ENCODE results near the gene FAM209A.
"Not testable (repeated sequence)": the region's sequence is repeated elsewhere in the genome, so short reads cannot be mapped to it uniquely, and the experiment has no call there.

FAM209A gene

DNA sequence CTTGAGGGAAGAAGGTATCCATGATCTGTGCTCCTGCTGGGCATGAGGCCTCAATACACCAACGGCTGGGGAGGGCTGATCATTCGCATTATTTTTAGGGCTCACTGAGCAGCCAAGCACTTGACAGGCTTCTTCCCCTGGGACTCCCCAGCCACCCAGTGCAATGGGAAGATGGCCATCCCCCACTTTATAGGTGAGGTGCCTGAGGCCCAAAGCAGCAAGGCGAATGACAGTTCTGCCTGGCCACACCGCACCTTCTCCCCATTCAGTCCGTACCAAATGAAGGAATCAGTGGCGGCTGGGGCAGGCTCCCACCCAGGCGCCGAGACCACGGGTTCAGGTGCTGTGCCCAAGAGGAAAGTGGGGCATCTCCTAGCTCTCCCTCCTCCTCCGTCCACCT is 4.4 kb upstream of the FAM209A start:
- H3K9me3 ChIP-seq (ENCODE audit: insufficient read depth, low read length), result no peaks in the 10 kb centered on the region
- H2AFZ ChIP-seq (ENCODE audit: low read depth, low read length), result no peak overlapping the region
- no peaks in the 10 kb centered on the region for H3K79me2 ChIP-seq (ENCODE audit: low read length)
- 0 out of 2 replicates have a peak, but pooled peaks cover 3% of the 10 kb centered on the region for H4K20me1 ChIP-seq (ENCODE audit: insufficient read depth, low read length)
- H3K4me3 ChIP-seq (ENCODE audit: low read length), result no peak overlapping the region
- no peak overlapping the region for H3K9ac ChIP-seq (ENCODE audit: low read length)
- no peak overlapping the region for H3K27ac ChIP-seq (ENCODE audit: low read length)
- peaks cover 48% of the 10 kb centered on the region for H3K36me3 ChIP-seq (replicated peaks; ENCODE audit: low read depth, low read length)
- H3K27me3 ChIP-seq (ENCODE audit: low read depth, low read length), result no peaks in the 10 kb centered on the region
- TF ChIP-seq, protein P1, sequence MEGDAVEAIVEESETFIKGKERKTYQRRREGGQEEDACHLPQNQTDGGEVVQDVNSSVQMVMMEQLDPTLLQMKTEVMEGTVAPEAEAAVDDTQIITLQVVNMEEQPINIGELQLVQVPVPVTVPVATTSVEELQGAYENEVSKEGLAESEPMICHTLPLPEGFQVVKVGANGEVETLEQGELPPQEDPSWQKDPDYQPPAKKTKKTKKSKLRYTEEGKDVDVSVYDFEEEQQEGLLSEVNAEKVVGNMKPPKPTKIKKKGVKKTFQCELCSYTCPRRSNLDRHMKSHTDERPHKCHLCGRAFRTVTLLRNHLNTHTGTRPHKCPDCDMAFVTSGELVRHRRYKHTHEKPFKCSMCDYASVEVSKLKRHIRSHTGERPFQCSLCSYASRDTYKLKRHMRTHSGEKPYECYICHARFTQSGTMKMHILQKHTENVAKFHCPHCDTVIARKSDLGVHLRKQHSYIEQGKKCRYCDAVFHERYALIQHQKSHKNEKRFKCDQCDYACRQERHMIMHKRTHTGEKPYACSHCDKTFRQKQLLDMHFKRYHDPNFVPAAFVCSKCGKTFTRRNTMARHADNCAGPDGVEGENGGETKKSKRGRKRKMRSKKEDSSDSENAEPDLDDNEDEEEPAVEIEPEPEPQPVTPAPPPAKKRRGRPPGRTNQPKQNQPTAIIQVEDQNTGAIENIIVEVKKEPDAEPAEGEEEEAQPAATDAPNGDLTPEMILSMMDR (IDR thresholded peaks at IDR 0.05; ENCODE audit: low read depth, low read length), result no peak
- no peak for TF ChIP-seq EZH2phosphoT487 (IDR thresholded peaks at IDR 0.05; ENCODE audit: low read depth)
- no peak overlapping the region for H3K4me2 ChIP-seq (ENCODE audit: low read length)
- no peaks in the 10 kb centered on the region for H3K4me1 ChIP-seq (ENCODE audit: low read length)

DNA sequence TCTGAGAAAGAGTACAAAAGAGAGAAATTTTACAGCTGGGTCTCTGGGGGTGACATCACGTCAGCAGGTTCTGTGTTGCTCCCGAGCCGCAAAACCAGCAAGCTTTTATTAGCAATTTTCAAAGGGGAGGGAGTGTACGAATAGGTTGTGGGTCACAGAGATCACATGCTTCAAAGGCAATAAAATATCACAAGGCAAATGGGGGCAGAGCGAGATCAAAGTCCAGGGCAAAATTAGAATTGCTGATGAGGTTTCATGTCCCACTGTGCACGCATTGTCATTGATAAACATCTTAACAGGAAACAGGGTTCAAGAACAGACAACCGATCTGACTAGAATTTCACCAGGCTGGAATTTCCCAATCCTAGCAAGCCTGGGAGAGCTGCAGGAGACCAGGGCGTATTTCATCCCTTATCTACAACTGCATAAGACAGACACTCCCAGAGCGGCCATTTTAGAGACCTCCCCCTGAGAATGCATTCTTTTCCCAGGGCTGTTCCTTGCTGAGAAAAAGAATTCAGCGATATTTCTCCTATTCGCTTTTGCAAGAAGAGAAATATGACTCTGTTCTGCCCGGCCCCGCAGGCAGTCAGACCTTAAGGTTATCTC is 3.7 kb upstream of the FAM209A start:
- H3K27me3 ChIP-seq (ENCODE audit: low read depth, low read length); H3K4me3 ChIP-seq (ENCODE audit: low read length); H3K79me2 ChIP-seq (ENCODE audit: low read length); H2AFZ ChIP-seq (ENCODE audit: low read depth, low read length); H3K4me2 ChIP-seq (ENCODE audit: low read length); H4K20me1 ChIP-seq (ENCODE audit: insufficient read depth, low read length); H3K9me3 ChIP-seq (ENCODE audit: insufficient read depth, low read length); H3K4me1 ChIP-seq (ENCODE audit: low read length); H3K27ac ChIP-seq (ENCODE audit: low read length); H3K9ac ChIP-seq (ENCODE audit: low read length): not testable (repeated sequence)
- H3K36me3 ChIP-seq (replicated peaks; ENCODE audit: low read depth, low read length), result peaks cover 48% of the 10 kb centered on the region

DNA sequence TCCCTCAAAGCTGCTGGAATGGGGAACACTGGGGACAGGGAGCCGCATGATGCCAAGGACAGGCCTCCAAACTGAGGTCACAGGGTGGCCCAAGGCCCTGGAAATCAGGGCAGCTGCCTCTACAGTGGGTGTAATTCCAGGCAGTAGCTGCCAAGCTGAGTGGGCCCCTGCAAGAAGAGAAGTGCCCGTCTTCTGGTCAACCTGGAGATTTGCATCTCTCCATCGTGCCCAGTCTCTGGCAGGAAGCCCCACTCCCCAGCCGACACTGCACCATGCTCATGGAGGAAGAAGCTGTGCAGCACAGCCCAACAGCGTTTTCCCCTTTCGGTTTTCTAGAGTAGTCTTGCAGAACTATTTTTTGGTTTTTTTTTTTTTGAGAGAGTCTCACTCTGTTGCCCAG is 2.2 kb upstream of the FAM209A start:
- TF ChIP-seq, protein P1 (IDR thresholded peaks at IDR 0.05; ENCODE audit: low read depth, low read length), result no peak
- TF ChIP-seq EZH2phosphoT487 (IDR thresholded peaks at IDR 0.05; ENCODE audit: low read depth), result no peak
- no peak overlapping the region for H2AFZ ChIP-seq (ENCODE audit: low read depth, low read length)
- no peaks in the 10 kb centered on the region for H3K9me3 ChIP-seq (ENCODE audit: insufficient read depth, low read length)
- H3K36me3 ChIP-seq (replicated peaks; ENCODE audit: low read depth, low read length), result peaks cover 37% of the 10 kb centered on the region
- H3K9ac ChIP-seq (ENCODE audit: low read length), result no peak overlapping the region
- H3K4me1 ChIP-seq (ENCODE audit: low read length), result no peaks in the 10 kb centered on the region
- no peaks in the 10 kb centered on the region for H3K27me3 ChIP-seq (ENCODE audit: low read depth, low read length)
- no peak overlapping the region for H3K4me3 ChIP-seq (ENCODE audit: low read length)
- H3K79me2 ChIP-seq (ENCODE audit: low read length), result no peaks in the 10 kb centered on the region
- no peak overlapping the region for H3K4me2 ChIP-seq (ENCODE audit: low read length)
- H3K27ac ChIP-seq (ENCODE audit: low read length), result no peak overlapping the region
- no peaks in the 10 kb centered on the region for H4K20me1 ChIP-seq (ENCODE audit: insufficient read depth, low read length)

DNA sequence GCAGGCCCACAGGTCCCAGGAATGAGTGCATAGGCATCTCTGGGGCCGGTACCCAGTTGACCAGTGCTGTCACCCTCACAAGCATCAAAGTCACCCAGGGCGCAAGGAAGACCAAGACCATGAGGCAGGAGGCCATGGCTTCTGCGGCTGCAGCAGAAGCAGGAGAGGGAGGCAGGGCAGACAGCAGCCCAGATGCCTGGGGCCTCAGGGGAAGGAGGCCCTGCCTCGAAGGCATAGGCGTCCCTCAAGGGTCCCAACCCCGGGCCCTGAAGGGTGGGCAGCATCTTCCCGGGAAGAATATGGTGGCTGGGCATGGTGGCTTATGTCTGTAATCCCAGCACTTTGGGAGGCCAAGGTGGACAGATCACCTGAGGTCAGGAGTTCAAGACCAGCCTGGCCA is 3.0 kb downstream of the FAM209A start:
- no peaks in the 10 kb centered on the region for H3K27me3 ChIP-seq (ENCODE audit: low read depth, low read length)
- no peak overlapping the region for H3K4me2 ChIP-seq (ENCODE audit: low read length)
- H4K20me1 ChIP-seq (ENCODE audit: insufficient read depth, low read length), result no peaks in the 10 kb centered on the region
- TF ChIP-seq EZH2phosphoT487 (IDR thresholded peaks at IDR 0.05; ENCODE audit: low read depth), result no peak
- TF ChIP-seq, protein P1 (IDR thresholded peaks at IDR 0.05; ENCODE audit: low read depth, low read length), result no peak
- H3K27ac ChIP-seq (ENCODE audit: low read length), result no peak overlapping the region
- H2AFZ ChIP-seq (ENCODE audit: low read depth, low read length), result no peak overlapping the region
- H3K79me2 ChIP-seq (ENCODE audit: low read length), result no peaks in the 10 kb centered on the region
- H3K4me3 ChIP-seq (ENCODE audit: low read length), result no peak overlapping the region
- no peaks in the 10 kb centered on the region for H3K4me1 ChIP-seq (ENCODE audit: low read length)
- no peaks in the 10 kb centered on the region for H3K9me3 ChIP-seq (ENCODE audit: insufficient read depth, low read length)
- H3K9ac ChIP-seq (ENCODE audit: low read length), result no peak overlapping the region
- H3K36me3 ChIP-seq (replicated peaks; ENCODE audit: low read depth, low read length), result no peaks in the 10 kb centered on the region

DNA sequence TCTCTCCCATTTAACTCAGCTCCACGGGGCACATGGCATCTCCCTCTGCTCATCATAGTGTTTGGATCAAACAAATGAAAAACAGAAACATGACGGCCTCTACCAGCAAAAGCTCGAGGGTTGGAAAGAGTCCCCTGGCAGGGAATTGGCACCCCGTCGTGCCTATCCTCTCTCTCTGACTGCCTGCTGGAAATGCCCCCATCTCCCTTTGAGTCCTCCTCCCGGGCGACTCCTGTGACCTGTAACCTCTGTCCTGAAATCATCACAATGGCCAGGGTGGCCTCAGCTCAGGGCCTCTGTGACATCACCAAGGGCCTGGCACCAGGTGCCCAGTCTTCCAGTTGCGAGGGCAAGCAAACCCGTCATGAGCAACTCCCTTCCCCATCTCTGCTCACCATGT is 8.4 kb downstream of the FAM209A start, which contains the start of gene FAM209B:
Gene FAM209B, plus strand, starts transcription at position 301 of the 400 bp plus-strand sequence. Its CDS starts 96 bp downstream, at position 397.
- not testable (repeated sequence) for H3K4me2 ChIP-seq (ENCODE audit: low read length); H3K9me3 ChIP-seq (ENCODE audit: insufficient read depth, low read length); H3K36me3 ChIP-seq (replicated peaks; ENCODE audit: low read depth, low read length); H3K27ac ChIP-seq (ENCODE audit: low read length); H3K27me3 ChIP-seq (ENCODE audit: low read depth, low read length); H3K4me3 ChIP-seq (ENCODE audit: low read length); H2AFZ ChIP-seq (ENCODE audit: low read depth, low read length); H3K4me1 ChIP-seq (ENCODE audit: low read length); H3K79me2 ChIP-seq (ENCODE audit: low read length); H4K20me1 ChIP-seq (ENCODE audit: insufficient read depth, low read length); H3K9ac ChIP-seq (ENCODE audit: low read length)

All from OCI-LY3 (cell line).